HepG2 (cell line): ENCODE results near the gene HSPB2. TPM values are rescaled to one million over a fixed set of nuclear protein-coding genes. Genes with fewer than 3 reads are reported as not detected.

Experiments used
- ARNTL ChIP-seq: sonication (generic); formaldehyde crosslinking; IDR thresholded peaks from 2 replicates; pipeline ENCODE4 v1.4.0; 2020; ENCODE audit warnings: mild to moderate bottlenecking, missing genetic modification reagents
- ATF7 ChIP-seq, 2 experiments: fragments of 450-650 bp in 1 of 2; sonication (generic) in 1 of 2; formaldehyde crosslinking in 1 of 2; IDR thresholded peaks; 2 replicates each; pipeline versions ENCODE4 v1.4.0 to v1.6.1; 2016 to 2020; ENCODE audit warnings: antibody characterized with exemption in 1 of 2, mild to moderate bottlenecking in 1 of 2, missing genetic modification reagents in 1 of 2
- BRCA1 ChIP-seq: sonication (generic); formaldehyde crosslinking; IDR thresholded peaks from 2 replicates; pipeline ENCODE4 v1.4.0; 2020; ENCODE audit warnings: missing genetic modification reagents
- KAT8 ChIP-seq: IDR thresholded peaks from 2 replicates; pipeline ENCODE4 v1.6.1; 2016; ENCODE audit warnings: missing genetic modification reagents, missing compliant biosample characterization
- KLF6 ChIP-seq: IDR thresholded peaks from 2 replicates; pipeline ENCODE4 v1.8.0; 2016; ENCODE audit warnings: missing biosample characterization, missing genetic modification reagents
- MED8 ChIP-seq: sonication (generic); formaldehyde crosslinking; IDR thresholded peaks from 2 replicates; pipeline ENCODE4 v1.8.1; 2023; ENCODE audit warnings: mild to moderate bottlenecking, missing genetic modification reagents; ENCODE audit not compliant: insufficient replicate concordance
- NRL ChIP-seq: sonication (generic); formaldehyde crosslinking; IDR thresholded peaks from 2 replicates; pipeline ENCODE4 v1.5.0; 2020; ENCODE audit warnings: missing genetic modification reagents, mild to moderate bottlenecking, moderate library complexity, borderline replicate concordance
- SRSF1 ChIP-seq: fragments of 200-400 bp; formaldehyde crosslinking; optimal IDR thresholded peaks from 2 replicates; pipeline ENCODE3; 2017; ENCODE audit warnings: mild to moderate bottlenecking, low read depth, low read length, moderate library complexity
- ZNF468 ChIP-seq: sonication (generic); formaldehyde crosslinking; IDR thresholded peaks from 2 replicates; pipeline ENCODE4 v1.8.0; 2022; ENCODE audit warnings: mild to moderate bottlenecking, moderate library complexity, missing genetic modification reagents
- polyA plus RNA-seq, 8 experiments: library from polyadenylated mRNA; depleted of rRNA in 3 of 8; stranded (reverse) in 7 of 8; unstranded in 1 of 8; fragments of >200 nt; fragmentation: Illumina TruSeq in 4 of 8; extraction: Trizol in 4 of 8; gene quantifications; 2 replicates each; pipeline versions ENCODE4 v1.2.1 to v1.2.3, GENCODE V29; 2011 to 2016; ENCODE audit warnings: low read depth in 4 of 8, missing spikeins in 1 of 8, mixed read lengths in 1 of 8; ENCODE audit not compliant: insufficient read depth in 1 of 8
- total RNA-seq, 5 experiments: library from RNA; depleted of rRNA; stranded (reverse); fragments of >200 nt; fragmentation: Illumina TruSeq; extraction: Trizol; gene quantifications; 2 replicates each; pipeline ENCODE4 v1.2.3, GENCODE V29; 2016; ENCODE audit warnings: low read depth in 1 of 5
- TF ChIP-seq, protein P1 (sequence below): sonication (generic); formaldehyde crosslinking; IDR thresholded peaks from 2 replicates; pipeline ENCODE4 v1.5.1; 2020; ENCODE audit warnings: missing genetic modification reagents, mild to moderate bottlenecking, borderline replicate concordance
- TF ChIP-seq, protein P2 (sequence below): sonication (generic); formaldehyde crosslinking; IDR thresholded peaks from 2 replicates; pipeline ENCODE4 v1.9.0; 2022; ENCODE audit warnings: low read depth, missing genetic modification reagents
- TF ChIP-seq, protein P3 (sequence below): IDR thresholded peaks from 2 replicates; pipeline ENCODE4 v1.6.1; 2016
- TF ChIP-seq, protein P4 (sequence below): sonication (generic); formaldehyde crosslinking; IDR thresholded peaks from 2 replicates; pipeline ENCODE4 v1.5.1; 2020; ENCODE audit warnings: missing genetic modification reagents, mild to moderate bottlenecking, borderline replicate concordance
- TF ChIP-seq, protein P5 (sequence below): IDR thresholded peaks from 2 replicates; pipeline ENCODE4 v1.4.0; 2020; ENCODE audit warnings: mild to moderate bottlenecking, missing genetic modification reagents
- TF ChIP-seq, protein P6 (sequence below): fragments of 450-650 bp; IDR thresholded peaks from 2 replicates; pipeline ENCODE4 v1.6.1; 2017; ENCODE audit warnings: mild to moderate bottlenecking

Gene HSPB2
- total and polyA plus RNA-seq, 2 of the 13 experiments (the other 11 are each of a cell fraction or from before 2014, with no cell fraction given) = 0.04 TPM; not detected in 1

DNA sequence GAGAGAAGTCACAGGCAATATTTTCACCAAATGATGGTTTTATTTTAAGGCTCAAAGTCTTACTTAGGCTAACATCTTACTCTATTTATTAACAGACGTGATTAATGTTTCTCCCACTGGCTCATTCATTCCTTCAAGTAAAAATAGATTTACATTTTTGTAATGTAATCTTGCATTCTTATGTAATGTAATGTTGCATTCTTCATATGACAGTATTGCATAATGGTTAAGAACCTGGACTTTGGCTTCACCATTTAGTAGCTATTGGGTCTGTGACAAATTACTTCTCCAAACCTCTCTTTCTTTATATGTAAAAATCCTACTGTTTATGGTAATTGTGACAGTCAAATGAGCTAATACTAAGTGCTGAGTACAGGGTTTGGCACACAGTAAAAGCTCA lies 21.3 kb downstream of the HSPB2 start (continued):
- TF ChIP-seq, protein P1, sequence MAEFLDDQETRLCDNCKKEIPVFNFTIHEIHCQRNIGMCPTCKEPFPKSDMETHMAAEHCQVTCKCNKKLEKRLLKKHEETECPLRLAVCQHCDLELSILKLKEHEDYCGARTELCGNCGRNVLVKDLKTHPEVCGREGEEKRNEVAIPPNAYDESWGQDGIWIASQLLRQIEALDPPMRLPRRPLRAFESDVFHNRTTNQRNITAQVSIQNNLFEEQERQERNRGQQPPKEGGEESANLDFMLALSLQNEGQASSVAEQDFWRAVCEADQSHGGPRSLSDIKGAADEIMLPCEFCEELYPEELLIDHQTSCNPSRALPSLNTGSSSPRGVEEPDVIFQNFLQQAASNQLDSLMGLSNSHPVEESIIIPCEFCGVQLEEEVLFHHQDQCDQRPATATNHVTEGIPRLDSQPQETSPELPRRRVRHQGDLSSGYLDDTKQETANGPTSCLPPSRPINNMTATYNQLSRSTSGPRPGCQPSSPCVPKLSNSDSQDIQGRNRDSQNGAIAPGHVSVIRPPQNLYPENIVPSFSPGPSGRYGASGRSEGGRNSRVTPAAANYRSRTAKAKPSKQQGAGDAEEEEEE (CRISPR knock-in tag) = no peak
- TF ChIP-seq NRL (no peak), ARNTL (CRISPR knock-in tag) (no peak), MED8 (no peak), KAT8 (CRISPR knock-in tag) (0 out of 2 replicates have a peak, but pooled peaks have one; percentile 14), ZNF468 (CRISPR knock-in tag) (no peak), SRSF1 (no peak), ATF7 (IDR thresholded peaks at IDR 0.05) (peak; percentile 23; the same call in 1 of the 2 replicates), ATF7 (CRISPR knock-in tag; IDR thresholded peaks at IDR 0.05) (no peak), KLF6 (no peak), BRCA1 (CRISPR knock-in tag) (no peak)
- TF ChIP-seq, protein P2, sequence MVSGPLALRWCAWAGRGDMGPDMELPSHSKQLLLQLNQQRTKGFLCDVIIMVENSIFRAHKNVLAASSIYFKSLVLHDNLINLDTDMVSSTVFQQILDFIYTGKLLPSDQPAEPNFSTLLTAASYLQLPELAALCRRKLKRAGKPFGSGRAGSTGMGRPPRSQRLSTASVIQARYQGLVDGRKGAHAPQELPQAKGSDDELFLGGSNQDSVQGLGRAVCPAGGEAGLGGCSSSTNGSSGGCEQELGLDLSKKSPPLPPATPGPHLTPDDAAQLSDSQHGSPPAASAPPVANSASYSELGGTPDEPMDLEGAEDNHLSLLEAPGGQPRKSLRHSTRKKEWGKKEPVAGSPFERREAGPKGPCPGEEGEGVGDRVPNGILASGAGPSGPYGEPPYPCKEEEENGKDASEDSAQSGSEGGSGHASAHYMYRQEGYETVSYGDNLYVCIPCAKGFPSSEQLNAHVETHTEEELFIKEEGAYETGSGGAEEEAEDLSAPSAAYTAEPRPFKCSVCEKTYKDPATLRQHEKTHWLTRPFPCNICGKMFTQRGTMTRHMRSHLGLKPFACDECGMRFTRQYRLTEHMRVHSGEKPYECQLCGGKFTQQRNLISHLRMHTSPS (CRISPR knock-in tag) = no peak
- TF ChIP-seq, protein P3, sequence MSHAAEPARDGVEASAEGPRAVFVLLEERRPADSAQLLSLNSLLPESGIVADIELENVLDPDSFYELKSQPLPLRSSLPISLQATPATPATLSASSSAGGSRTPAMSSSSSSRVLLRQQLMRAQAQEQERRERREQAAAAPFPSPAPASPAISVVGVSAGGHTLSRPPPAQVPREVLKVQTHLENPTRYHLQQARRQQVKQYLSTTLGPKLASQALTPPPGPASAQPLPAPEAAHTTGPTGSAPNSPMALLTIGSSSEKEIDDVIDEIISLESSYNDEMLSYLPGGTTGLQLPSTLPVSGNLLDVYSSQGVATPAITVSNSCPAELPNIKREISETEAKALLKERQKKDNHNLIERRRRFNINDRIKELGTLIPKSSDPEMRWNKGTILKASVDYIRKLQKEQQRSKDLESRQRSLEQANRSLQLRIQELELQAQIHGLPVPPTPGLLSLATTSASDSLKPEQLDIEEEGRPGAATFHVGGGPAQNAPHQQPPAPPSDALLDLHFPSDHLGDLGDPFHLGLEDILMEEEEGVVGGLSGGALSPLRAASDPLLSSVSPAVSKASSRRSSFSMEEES (CRISPR knock-in tag) = peak; percentile 54; the same call in 1 of the 2 replicates
- TF ChIP-seq, protein P4, sequence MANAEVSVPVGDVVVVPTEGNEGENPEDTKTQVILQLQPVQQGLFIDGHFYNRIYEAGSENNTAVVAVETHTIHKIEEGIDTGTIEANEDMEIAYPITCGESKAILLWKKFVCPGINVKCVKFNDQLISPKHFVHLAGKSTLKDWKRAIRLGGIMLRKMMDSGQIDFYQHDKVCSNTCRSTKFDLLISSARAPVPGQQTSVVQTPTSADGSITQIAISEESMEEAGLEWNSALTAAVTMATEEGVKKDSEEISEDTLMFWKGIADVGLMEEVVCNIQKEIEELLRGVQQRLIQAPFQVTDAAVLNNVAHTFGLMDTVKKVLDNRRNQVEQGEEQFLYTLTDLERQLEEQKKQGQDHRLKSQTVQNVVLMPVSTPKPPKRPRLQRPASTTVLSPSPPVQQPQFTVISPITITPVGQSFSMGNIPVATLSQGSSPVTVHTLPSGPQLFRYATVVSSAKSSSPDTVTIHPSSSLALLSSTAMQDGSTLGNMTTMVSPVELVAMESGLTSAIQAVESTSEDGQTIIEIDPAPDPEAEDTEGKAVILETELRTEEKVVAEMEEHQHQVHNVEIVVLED (CRISPR knock-in tag) = no peak
- TF ChIP-seq, protein P5, sequence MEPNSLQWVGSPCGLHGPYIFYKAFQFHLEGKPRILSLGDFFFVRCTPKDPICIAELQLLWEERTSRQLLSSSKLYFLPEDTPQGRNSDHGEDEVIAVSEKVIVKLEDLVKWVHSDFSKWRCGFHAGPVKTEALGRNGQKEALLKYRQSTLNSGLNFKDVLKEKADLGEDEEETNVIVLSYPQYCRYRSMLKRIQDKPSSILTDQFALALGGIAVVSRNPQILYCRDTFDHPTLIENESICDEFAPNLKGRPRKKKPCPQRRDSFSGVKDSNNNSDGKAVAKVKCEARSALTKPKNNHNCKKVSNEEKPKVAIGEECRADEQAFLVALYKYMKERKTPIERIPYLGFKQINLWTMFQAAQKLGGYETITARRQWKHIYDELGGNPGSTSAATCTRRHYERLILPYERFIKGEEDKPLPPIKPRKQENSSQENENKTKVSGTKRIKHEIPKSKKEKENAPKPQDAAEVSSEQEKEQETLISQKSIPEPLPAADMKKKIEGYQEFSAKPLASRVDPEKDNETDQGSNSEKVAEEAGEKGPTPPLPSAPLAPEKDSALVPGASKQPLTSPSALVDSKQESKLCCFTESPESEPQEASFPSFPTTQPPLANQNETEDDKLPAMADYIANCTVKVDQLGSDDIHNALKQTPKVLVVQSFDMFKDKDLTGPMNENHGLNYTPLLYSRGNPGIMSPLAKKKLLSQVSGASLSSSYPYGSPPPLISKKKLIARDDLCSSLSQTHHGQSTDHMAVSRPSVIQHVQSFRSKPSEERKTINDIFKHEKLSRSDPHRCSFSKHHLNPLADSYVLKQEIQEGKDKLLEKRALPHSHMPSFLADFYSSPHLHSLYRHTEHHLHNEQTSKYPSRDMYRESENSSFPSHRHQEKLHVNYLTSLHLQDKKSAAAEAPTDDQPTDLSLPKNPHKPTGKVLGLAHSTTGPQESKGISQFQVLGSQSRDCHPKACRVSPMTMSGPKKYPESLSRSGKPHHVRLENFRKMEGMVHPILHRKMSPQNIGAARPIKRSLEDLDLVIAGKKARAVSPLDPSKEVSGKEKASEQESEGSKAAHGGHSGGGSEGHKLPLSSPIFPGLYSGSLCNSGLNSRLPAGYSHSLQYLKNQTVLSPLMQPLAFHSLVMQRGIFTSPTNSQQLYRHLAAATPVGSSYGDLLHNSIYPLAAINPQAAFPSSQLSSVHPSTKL (CRISPR knock-in tag) = peak; percentile 57; the same call in 1 of the 2 replicates
- TF ChIP-seq, protein P6, sequence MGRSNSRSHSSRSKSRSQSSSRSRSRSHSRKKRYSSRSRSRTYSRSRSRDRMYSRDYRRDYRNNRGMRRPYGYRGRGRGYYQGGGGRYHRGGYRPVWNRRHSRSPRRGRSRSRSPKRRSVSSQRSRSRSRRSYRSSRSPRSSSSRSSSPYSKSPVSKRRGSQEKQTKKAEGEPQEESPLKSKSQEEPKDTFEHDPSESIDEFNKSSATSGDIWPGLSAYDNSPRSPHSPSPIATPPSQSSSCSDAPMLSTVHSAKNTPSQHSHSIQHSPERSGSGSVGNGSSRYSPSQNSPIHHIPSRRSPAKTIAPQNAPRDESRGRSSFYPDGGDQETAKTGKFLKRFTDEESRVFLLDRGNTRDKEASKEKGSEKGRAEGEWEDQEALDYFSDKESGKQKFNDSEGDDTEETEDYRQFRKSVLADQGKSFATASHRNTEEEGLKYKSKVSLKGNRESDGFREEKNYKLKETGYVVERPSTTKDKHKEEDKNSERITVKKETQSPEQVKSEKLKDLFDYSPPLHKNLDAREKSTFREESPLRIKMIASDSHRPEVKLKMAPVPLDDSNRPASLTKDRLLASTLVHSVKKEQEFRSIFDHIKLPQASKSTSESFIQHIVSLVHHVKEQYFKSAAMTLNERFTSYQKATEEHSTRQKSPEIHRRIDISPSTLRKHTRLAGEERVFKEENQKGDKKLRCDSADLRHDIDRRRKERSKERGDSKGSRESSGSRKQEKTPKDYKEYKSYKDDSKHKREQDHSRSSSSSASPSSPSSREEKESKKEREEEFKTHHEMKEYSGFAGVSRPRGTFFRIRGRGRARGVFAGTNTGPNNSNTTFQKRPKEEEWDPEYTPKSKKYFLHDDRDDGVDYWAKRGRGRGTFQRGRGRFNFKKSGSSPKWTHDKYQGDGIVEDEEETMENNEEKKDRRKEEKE = no peak
